ENCODE results near the gene SLC2A11. TPM values are rescaled to one million over a fixed set of nuclear protein-coding genes. Genes with fewer than 3 reads are reported as not detected.

Gene SLC2A11
- total RNA-seq, 1 experiment from 2014 or later: 17.2 TPM

GRCh38 chr22:23892130-23892529, 34.5 kb downstream of the SLC2A11 start:
- BruUV-seq (replicated peaks): no TSS peak
- Histone ChIP-seq H4K20me1 (ENCODE audit: insufficient read depth) (peaks cover 7% of the 10 kb centered on the region; the same call in 1 of the 2 replicates), H3K9me2 (ENCODE audit: insufficient read depth) (no peaks in the 10 kb centered on the region), H3K9me3 (ENCODE audit: control insufficient read depth in 1 of 2, insufficient read depth in 1 of 2, low read depth in 1 of 2, low read length in 2 of 2) (no peaks in the 10 kb centered on the region), H3K4me2 (ENCODE audit: low read length) (no peak overlapping the region), H3K4me3 (replicated peaks in 1 of 2; ENCODE audit: low read depth in 1 of 2, low read length in 2 of 2) (no peak overlapping the region), H3K27me3 (ENCODE audit: insufficient read depth, low read length) (no peaks in the 10 kb centered on the region), H3K36me3 (ENCODE audit: control insufficient read depth in 1 of 2, insufficient read depth in 2 of 2, low read length in 2 of 2) (peaks cover 10 to 21% of the 10 kb centered on the region in 2 experiments; a peak in 3 of 4 replicates), H2AFZ (ENCODE audit: low read depth, low read length, poor library complexity, severe bottlenecking) (no peak overlapping the region), H3K27ac (ENCODE audit: low read depth, low read length) (no peak overlapping the region), H3K9ac (ENCODE audit: low read length) (no peak overlapping the region), H3K4me1 (ENCODE audit: control insufficient read depth in 1 of 2, insufficient read depth in 2 of 2, low read length in 2 of 2) (peaks cover 26 to 47% of the 10 kb centered on the region in 2 experiments), H3K79me2 (ENCODE audit: insufficient read depth, low read length) (peaks cover 25% of the 10 kb centered on the region)
- ChIA-PET RAD21 (ENCODE audit: low non-redundant PET in 1 of 2, low total read pairs in 2 of 2, uncharacterized antibody in 2 of 2, unreplicated experiment in 2 of 2) (no interaction called here), CTCF (no interaction called here), POLR2A (no interaction called here)
- TF ChIP-seq SP1 (IDR thresholded peaks at IDR 0.05; ENCODE audit: low read depth): no peak
- no peak for TF ChIP-seq CEBPB (IDR thresholded peaks at IDR 0.05; ENCODE audit: low read depth)
- no peak for TF ChIP-seq RAD21 (IDR thresholded peaks at IDR 0.05; ENCODE audit: low read depth)
- no peak for TF ChIP-seq SIN3A (IDR thresholded peaks at IDR 0.05; ENCODE audit: low read depth)
- TF ChIP-seq, protein P1, sequence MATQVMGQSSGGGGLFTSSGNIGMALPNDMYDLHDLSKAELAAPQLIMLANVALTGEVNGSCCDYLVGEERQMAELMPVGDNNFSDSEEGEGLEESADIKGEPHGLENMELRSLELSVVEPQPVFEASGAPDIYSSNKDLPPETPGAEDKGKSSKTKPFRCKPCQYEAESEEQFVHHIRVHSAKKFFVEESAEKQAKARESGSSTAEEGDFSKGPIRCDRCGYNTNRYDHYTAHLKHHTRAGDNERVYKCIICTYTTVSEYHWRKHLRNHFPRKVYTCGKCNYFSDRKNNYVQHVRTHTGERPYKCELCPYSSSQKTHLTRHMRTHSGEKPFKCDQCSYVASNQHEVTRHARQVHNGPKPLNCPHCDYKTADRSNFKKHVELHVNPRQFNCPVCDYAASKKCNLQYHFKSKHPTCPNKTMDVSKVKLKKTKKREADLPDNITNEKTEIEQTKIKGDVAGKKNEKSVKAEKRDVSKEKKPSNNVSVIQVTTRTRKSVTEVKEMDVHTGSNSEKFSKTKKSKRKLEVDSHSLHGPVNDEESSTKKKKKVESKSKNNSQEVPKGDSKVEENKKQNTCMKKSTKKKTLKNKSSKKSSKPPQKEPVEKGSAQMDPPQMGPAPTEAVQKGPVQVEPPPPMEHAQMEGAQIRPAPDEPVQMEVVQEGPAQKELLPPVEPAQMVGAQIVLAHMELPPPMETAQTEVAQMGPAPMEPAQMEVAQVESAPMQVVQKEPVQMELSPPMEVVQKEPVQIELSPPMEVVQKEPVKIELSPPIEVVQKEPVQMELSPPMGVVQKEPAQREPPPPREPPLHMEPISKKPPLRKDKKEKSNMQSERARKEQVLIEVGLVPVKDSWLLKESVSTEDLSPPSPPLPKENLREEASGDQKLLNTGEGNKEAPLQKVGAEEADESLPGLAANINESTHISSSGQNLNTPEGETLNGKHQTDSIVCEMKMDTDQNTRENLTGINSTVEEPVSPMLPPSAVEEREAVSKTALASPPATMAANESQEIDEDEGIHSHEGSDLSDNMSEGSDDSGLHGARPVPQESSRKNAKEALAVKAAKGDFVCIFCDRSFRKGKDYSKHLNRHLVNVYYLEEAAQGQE (IDR thresholded peaks at IDR 0.05; ENCODE audit: low read depth): no peak
- no peak for TF ChIP-seq CBX3 (IDR thresholded peaks at IDR 0.05; ENCODE audit: low read depth)
- no peak for TF ChIP-seq TCF7L2 (IDR thresholded peaks at IDR 0.05; ENCODE audit: borderline replicate concordance, extremely low read depth, insufficient read depth, insufficient read length)
- TF ChIP-seq POLR2AphosphoS5 (IDR thresholded peaks at IDR 0.05; ENCODE audit: low read depth, low read length): no peak
- intact Hi-C loops (cut with micrococcal nuclease): loop anchor here (5.0 kb wide), 1 partner anchor 35 kb away; the partner anchor contains the start of gene SLC2A11
- DNase-seq (ENCODE audit: low read depth, low spot score): no peak
- no peak for ATAC-seq
